ENCODE measurements around the gene TLX2. TPM values are rescaled to one million over a fixed set of nuclear protein-coding genes. Genes with fewer than 3 reads are reported as not detected.

Gene TLX2
- total RNA-seq, 2 experiments from 2014 or later: 0.16 TPM; not detected in 1

DNA sequence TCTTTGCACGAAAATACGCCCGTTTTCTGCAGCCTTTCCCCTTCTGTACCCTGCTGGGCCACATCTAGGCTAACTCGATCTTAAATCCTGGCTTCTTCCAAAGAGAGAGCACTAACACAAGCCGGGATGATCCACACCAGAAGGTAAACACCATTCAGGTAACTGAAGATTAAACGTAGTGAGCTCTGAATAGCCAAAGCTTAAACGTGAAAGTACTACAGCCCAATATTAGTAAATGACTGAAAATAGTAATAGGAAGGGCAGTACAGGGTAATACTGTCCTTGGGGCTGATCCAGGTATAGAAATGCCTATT, 41.3 kb upstream of the TLX2 start:
- ChIA-PET CTCF (interaction anchor here (1.0 to 3.8 kb wide), 8 partner anchors 9 to 115 kb away, joined by 3 to 35 read pairs (median 6); partner anchors contain the start of genes CCDC142, TTC31 and WBP1), POLR2A (interaction anchor here (0.6 to 3.2 kb wide), 17 partner anchors 8 to 736 kb away, joined by 3 to 43 read pairs (median 4); partner anchors contain the start of genes C2orf81, CCDC142, INO80B and TPRKB)
- DNase-seq (no peak), ATAC-seq (no peak)
- Mint-ChIP-seq H3K27me3 (no peaks in the 10 kb centered on the region), H3K4me1 (ENCODE audit: low read depth) (peaks cover 19% of the 10 kb centered on the region), H3K27ac (peak overlapping the region; percentile 93), H3K4me3 (peak overlapping the region; percentile 95), H3K36me3 (ENCODE audit: low read depth) (peaks cover 29% of the 10 kb centered on the region), H3K9me3 (no peaks in the 10 kb centered on the region)
- TF ChIP-seq, protein P1, sequence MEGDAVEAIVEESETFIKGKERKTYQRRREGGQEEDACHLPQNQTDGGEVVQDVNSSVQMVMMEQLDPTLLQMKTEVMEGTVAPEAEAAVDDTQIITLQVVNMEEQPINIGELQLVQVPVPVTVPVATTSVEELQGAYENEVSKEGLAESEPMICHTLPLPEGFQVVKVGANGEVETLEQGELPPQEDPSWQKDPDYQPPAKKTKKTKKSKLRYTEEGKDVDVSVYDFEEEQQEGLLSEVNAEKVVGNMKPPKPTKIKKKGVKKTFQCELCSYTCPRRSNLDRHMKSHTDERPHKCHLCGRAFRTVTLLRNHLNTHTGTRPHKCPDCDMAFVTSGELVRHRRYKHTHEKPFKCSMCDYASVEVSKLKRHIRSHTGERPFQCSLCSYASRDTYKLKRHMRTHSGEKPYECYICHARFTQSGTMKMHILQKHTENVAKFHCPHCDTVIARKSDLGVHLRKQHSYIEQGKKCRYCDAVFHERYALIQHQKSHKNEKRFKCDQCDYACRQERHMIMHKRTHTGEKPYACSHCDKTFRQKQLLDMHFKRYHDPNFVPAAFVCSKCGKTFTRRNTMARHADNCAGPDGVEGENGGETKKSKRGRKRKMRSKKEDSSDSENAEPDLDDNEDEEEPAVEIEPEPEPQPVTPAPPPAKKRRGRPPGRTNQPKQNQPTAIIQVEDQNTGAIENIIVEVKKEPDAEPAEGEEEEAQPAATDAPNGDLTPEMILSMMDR (IDR thresholded peaks at IDR 0.05): no peak
- intact Hi-C loops (cut with micrococcal nuclease): no loop called here

- ChIA-PET POLR2A (interaction anchor here (1.0 to 2.9 kb wide), 3 partner anchors 8 to 21 kb away, joined by 3 to 43 read pairs (median 4); partner anchors contain the start of genes CCDC142 and TTC31), CTCF (interaction anchor here (0.7 to 3.8 kb wide), 7 partner anchors 8 to 114 kb away, joined by 3 to 20 read pairs (median 4); partner anchors contain the start of genes CCDC142, DQX1 and TTC31)
- no peak overlapping the region for H3K27ac Mint-ChIP-seq
- no peak overlapping the region for H3K4me3 Mint-ChIP-seq
- peaks cover 22% of the 10 kb centered on the region for H3K4me1 Mint-ChIP-seq (ENCODE audit: low read depth)
- DNase-seq (no peak), ATAC-seq (no peak)
- no peaks in the 10 kb centered on the region for H3K27me3 Mint-ChIP-seq
- H3K9me3 Mint-ChIP-seq: no peaks in the 10 kb centered on the region
- TF ChIP-seq, protein P1 (IDR thresholded peaks at IDR 0.05): no peak
- H3K36me3 Mint-ChIP-seq (ENCODE audit: low read depth): peaks cover 33% of the 10 kb centered on the region
- intact Hi-C loops (cut with micrococcal nuclease): no loop called here
Observed at GRCh38 chr2:74474481-74474880, 39.8 kb upstream of the TLX2 start.

DNA sequence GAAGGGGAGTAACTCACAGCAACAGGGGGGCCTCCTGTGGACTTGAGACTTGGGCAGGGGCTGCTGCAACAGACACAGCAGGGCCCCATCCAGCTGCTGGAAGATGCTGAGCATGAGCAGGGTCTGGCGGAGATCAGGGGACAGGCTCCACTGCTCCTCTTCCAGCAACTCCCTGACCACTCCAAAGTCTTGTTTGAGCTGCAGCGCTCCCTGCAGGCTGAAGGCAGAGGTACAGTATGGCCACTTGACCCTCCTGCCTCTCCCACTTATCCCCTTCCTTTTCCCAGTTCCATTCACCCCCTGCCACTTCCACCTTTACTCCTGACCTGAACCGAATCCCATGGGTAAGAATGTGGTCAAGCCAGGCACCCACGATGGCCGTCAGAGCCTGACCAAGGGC, 39.4 kb upstream of the TLX2 start:
- no peaks in the 10 kb centered on the region for H3K27me3 Mint-ChIP-seq
- intact Hi-C loops (cut with micrococcal nuclease): no loop called here
- peaks cover 33% of the 10 kb centered on the region for H3K36me3 Mint-ChIP-seq (ENCODE audit: low read depth)
- no peak overlapping the region for H3K4me3 Mint-ChIP-seq
- no peaks in the 10 kb centered on the region for H3K9me3 Mint-ChIP-seq
- ATAC-seq (no peak), DNase-seq (no peak)
- no peak overlapping the region for H3K27ac Mint-ChIP-seq
- POLR2A ChIA-PET: interaction anchor here (1.0 to 2.9 kb wide), 4 partner anchors 7 to 21 kb away, joined by 3 to 43 read pairs (median 4); partner anchors contain the start of genes CCDC142 and TTC31
- CTCF ChIA-PET: interaction anchor here (0.9 to 3.8 kb wide), 8 partner anchors 8 to 208 kb away, joined by 3 to 20 read pairs (median 4); partner anchors contain the start of genes CCDC142, DQX1 and TTC31
- H3K4me1 Mint-ChIP-seq (ENCODE audit: low read depth): peaks cover 21% of the 10 kb centered on the region
- TF ChIP-seq, protein P1 (IDR thresholded peaks at IDR 0.05): peak; percentile 45

- H3K9me3 Mint-ChIP-seq: no peaks in the 10 kb centered on the region
- peak overlapping the region; percentile 86 for H3K4me3 Mint-ChIP-seq
- H3K27me3 Mint-ChIP-seq: no peaks in the 10 kb centered on the region
- ChIA-PET CTCF (interaction anchor here (1.0 to 5.9 kb wide), 15 partner anchors 9 to 147 kb away, joined by 3 to 108 read pairs (median 9); partner anchors contain the start of genes INO80B, LBX2, MOGS and MRPL53), POLR2A (interaction anchor here (0.6 to 4.2 kb wide), 11 partner anchors 8 to 190 kb away, joined by 3 to 48 read pairs (median 10); partner anchors contain the start of genes AUP1, HTRA2, INO80B and LBX2)
- DNase-seq (no peak), ATAC-seq (no peak)
- peaks cover 29% of the 10 kb centered on the region for H3K36me3 Mint-ChIP-seq (ENCODE audit: low read depth)
- peaks cover 28% of the 10 kb centered on the region for H3K4me1 Mint-ChIP-seq (ENCODE audit: low read depth)
- no peak overlapping the region for H3K27ac Mint-ChIP-seq
- TF ChIP-seq, protein P1 (IDR thresholded peaks at IDR 0.05): no peak
- intact Hi-C loops (cut with micrococcal nuclease): loop anchor here (5.0 kb wide), 1 partner anchor 51 kb away; no protein-coding TSS in a partner anchor
Observed at GRCh38 chr2:74481431-74481830, 32.8 kb upstream of the TLX2 start.

Data from activated CD8-positive, alpha-beta T cell treated with anti-CD3 and anti-CD28 coated beads for 36 hours (primary cell).